Neuronal stem cell (in vitro differentiated cells): ENCODE data around the gene HCN1.

Experiments used
- DNase-seq: peaks from one replicate; pipeline ENCODE4 v3.0.0-alpha.2; 2013; ENCODE audit warnings: low spot score
- H2AFZ ChIP-seq: one replicate; pipeline ENCODE4 v1.6.1; 2013; ENCODE audit warnings: mild to moderate bottlenecking, low read length, inconsistent platforms
- H2AK5ac ChIP-seq: 2 replicates; pipeline ENCODE4 v1.6.1; 2013; ENCODE audit warnings: low read depth, mild to moderate bottlenecking, inconsistent platforms, low read length, moderate library complexity, mixed read lengths
- H2BK120ac ChIP-seq: 2 replicates; pipeline ENCODE4 v1.6.1; 2013; ENCODE audit warnings: low read depth, mild to moderate bottlenecking, inconsistent platforms, low read length, moderate library complexity, mixed read lengths
- H2BK12ac ChIP-seq: one replicate; pipeline ENCODE4 v1.6.1; 2013; ENCODE audit warnings: low read length, inconsistent platforms
- H2BK15ac ChIP-seq: 2 replicates; pipeline ENCODE4 v1.6.1; 2013; ENCODE audit warnings: mild to moderate bottlenecking, low read length, inconsistent platforms, mixed read lengths
- H2BK5ac ChIP-seq: one replicate; pipeline ENCODE4 v1.6.1; 2013; ENCODE audit warnings: inconsistent platforms, mild to moderate bottlenecking, low read length, moderate library complexity
- H3K14ac ChIP-seq: one replicate; pipeline ENCODE4 v1.6.1; 2013; ENCODE audit warnings: low read length, inconsistent platforms
- H3K18ac ChIP-seq: 2 replicates; pipeline ENCODE4 v1.6.1; 2013; ENCODE audit warnings: low read length, inconsistent platforms
- H3K23ac ChIP-seq: 2 replicates; pipeline ENCODE4 v1.6.1; 2013; ENCODE audit warnings: low read depth, mild to moderate bottlenecking, mixed read lengths, low read length, inconsistent platforms; ENCODE audit not compliant: poor library complexity
- H3K27ac ChIP-seq: replicated peaks from 3 replicates; pipeline ENCODE4 v1.5.1; 2013; ENCODE audit warnings: low read length, inconsistent platforms
- H3K27me3 ChIP-seq, 3 experiments: 2 replicates each; pipeline ENCODE4 v1.6.1; 2013; ENCODE audit warnings: low read length in 3 of 3, mild to moderate bottlenecking in 2 of 3, inconsistent platforms in 1 of 3, low read depth in 1 of 3, mixed read lengths in 1 of 3, moderate library complexity in 1 of 3; ENCODE audit not compliant: control insufficient read depth in 3 of 3, insufficient read depth in 3 of 3
- H3K36me3 ChIP-seq, 2 donors: replicated peaks in 1 of 2; 2 replicates each; pipeline ENCODE4 v1.6.1; 2013; ENCODE audit warnings: low read length in 2 of 2; ENCODE audit not compliant: control insufficient read depth in 2 of 2, insufficient read depth in 2 of 2
- H3K4ac ChIP-seq: 2 replicates; pipeline ENCODE4 v1.6.1; 2013; ENCODE audit warnings: inconsistent platforms, mild to moderate bottlenecking, low read length, moderate library complexity
- H3K4me1 ChIP-seq, 2 donors: 1 replicate in 1 of 2; 2 replicates in 1 of 2; pipeline ENCODE4 v1.6.1; 2013; ENCODE audit warnings: low read length in 2 of 2, low read depth in 1 of 2; ENCODE audit not compliant: control insufficient read depth in 2 of 2, insufficient read depth in 1 of 2
- H3K4me2 ChIP-seq: one replicate; pipeline ENCODE4 v1.6.1; 2013; ENCODE audit warnings: mild to moderate bottlenecking, low read length, inconsistent platforms; ENCODE audit not compliant: insufficient read depth, poor library complexity, severe bottlenecking
- H3K4me3 ChIP-seq, 2 donors: 2 replicates each; pipeline ENCODE4 v1.5.1; 2013; ENCODE audit warnings: low read length in 2 of 2, mild to moderate bottlenecking in 2 of 2, inconsistent platforms in 1 of 2, moderate library complexity in 1 of 2
- H3K79me1 ChIP-seq: one replicate; pipeline ENCODE4 v1.6.1; 2013; ENCODE audit warnings: low read depth, mild to moderate bottlenecking, inconsistent platforms, low read length, moderate library complexity
- H3K9ac ChIP-seq: one replicate; pipeline ENCODE4 v1.6.1; 2013; ENCODE audit warnings: mild to moderate bottlenecking, low read depth, low read length, inconsistent platforms; ENCODE audit not compliant: poor library complexity
- H3K9me3 ChIP-seq, 2 donors: replicated peaks in 1 of 2; 2 replicates each; pipeline versions ENCODE3 to v1.6.1; 2013; ENCODE audit warnings: low read length in 2 of 2, mild to moderate bottlenecking in 2 of 2, inconsistent platforms in 1 of 2, low read depth in 1 of 2, mixed read lengths in 1 of 2, moderate library complexity in 1 of 2; ENCODE audit not compliant: control insufficient read depth in 2 of 2, insufficient read depth in 1 of 2
- H4K8ac ChIP-seq: one replicate; pipeline ENCODE4 v1.6.1; 2013; ENCODE audit warnings: low read depth, mild to moderate bottlenecking, inconsistent platforms, low read length, moderate library complexity
- H4K91ac ChIP-seq: one replicate; pipeline ENCODE4 v1.6.1; 2013; ENCODE audit warnings: low read length, low read depth, mild to moderate bottlenecking, inconsistent platforms; ENCODE audit not compliant: poor library complexity
- WGBS, 2 donors: extraction: QIAGEN DNeasy Blood & Tissue Kit; methylation state at CpG; one replicate each; pipeline ENCODE4 v1.1.7; 2013; ENCODE audit warnings: missing lambda C conversion rate in 2 of 2, mixed read lengths in 1 of 2; ENCODE audit not compliant: insufficient read length in 2 of 2, insufficient replicate concordance in 1 of 2; ENCODE audit errors: extremely low coverage in 2 of 2; 5-methylcytosine and 5-hydroxymethylcytosine counted together

The HCN1 gene

GRCh38 chr5:45648744-45649143, 47.4 kb downstream of the HCN1 start:
- H4K91ac ChIP-seq: no peak overlapping the region
- H3K9ac ChIP-seq: no peak overlapping the region
- H3K4me3 ChIP-seq: no peak overlapping the region
- no peaks in the 10 kb centered on the region for H3K27me3 ChIP-seq
- H2BK5ac ChIP-seq: no peak overlapping the region
- no peak overlapping the region for H2AK5ac ChIP-seq
- H2BK15ac ChIP-seq: no peak overlapping the region
- no peaks in the 10 kb centered on the region for H3K36me3 ChIP-seq
- no peaks in the 10 kb centered on the region for H3K79me1 ChIP-seq
- H3K23ac ChIP-seq: no peak overlapping the region
- no peak overlapping the region for H2AFZ ChIP-seq
- H3K9me3 ChIP-seq: no peaks in the 10 kb centered on the region
- H3K4me1 ChIP-seq: no peaks in the 10 kb centered on the region
- WGBS, 2 donors: no CpG with 5 or more reads among the region's 1 CpG
- no peak for DNase-seq
- no peak overlapping the region for H3K27ac ChIP-seq
- no peak overlapping the region for H3K14ac ChIP-seq
- no peak overlapping the region for H3K18ac ChIP-seq
- no peak overlapping the region for H4K8ac ChIP-seq
- H2BK12ac ChIP-seq: no peak overlapping the region
- H3K4me2 ChIP-seq: no peak overlapping the region
- no peak overlapping the region for H2BK120ac ChIP-seq
- H3K4ac ChIP-seq: no peak overlapping the region

- no peaks in the 10 kb centered on the region for H3K27me3 ChIP-seq
- H4K91ac ChIP-seq: no peak overlapping the region
- no peak overlapping the region for H2BK120ac ChIP-seq
- no peak overlapping the region for H3K14ac ChIP-seq
- no peak overlapping the region for H4K8ac ChIP-seq
- no peak overlapping the region for H3K4me2 ChIP-seq
- no peaks in the 10 kb centered on the region for H3K4me1 ChIP-seq
- no peak overlapping the region for H3K4ac ChIP-seq
- no peak overlapping the region for H2BK5ac ChIP-seq
- DNase-seq: no peak
- no peak overlapping the region for H3K27ac ChIP-seq
- H3K4me3 ChIP-seq: no peak overlapping the region
- no peak overlapping the region for H3K23ac ChIP-seq
- H3K9me3 ChIP-seq: no peaks in the 10 kb centered on the region
- H3K36me3 ChIP-seq: no peaks in the 10 kb centered on the region
- no peak overlapping the region for H2AFZ ChIP-seq
- no peak overlapping the region for H3K9ac ChIP-seq
- H3K79me1 ChIP-seq: no peaks in the 10 kb centered on the region
- H2BK15ac ChIP-seq: no peak overlapping the region
- no peak overlapping the region for H2BK12ac ChIP-seq
- no peak overlapping the region for H2AK5ac ChIP-seq
- H3K18ac ChIP-seq: no peak overlapping the region
These were observed 53.1 kb downstream of the HCN1 start for GRCh38 chr5:45643056-45643455.

- H3K4me2 ChIP-seq: no peak overlapping the region
- H3K9me3 ChIP-seq: no peaks in the 10 kb centered on the region
- no peak overlapping the region for H3K27ac ChIP-seq
- H4K91ac ChIP-seq: no peak overlapping the region
- no peak overlapping the region for H3K23ac ChIP-seq
- H3K27me3 ChIP-seq: no peaks in the 10 kb centered on the region
- no peak overlapping the region for H3K4me3 ChIP-seq
- no peak overlapping the region for H2AFZ ChIP-seq
- no peak overlapping the region for H3K18ac ChIP-seq
- H3K14ac ChIP-seq: no peak overlapping the region
- no peak overlapping the region for H2BK15ac ChIP-seq
- no peak overlapping the region for H2AK5ac ChIP-seq
- no peak overlapping the region for H3K9ac ChIP-seq
- no peaks in the 10 kb centered on the region for H3K36me3 ChIP-seq
- no peaks in the 10 kb centered on the region for H3K79me1 ChIP-seq
- DNase-seq: no peak
- H2BK12ac ChIP-seq: no peak overlapping the region
- H3K4me1 ChIP-seq: no peaks in the 10 kb centered on the region
- no peak overlapping the region for H3K4ac ChIP-seq
- H4K8ac ChIP-seq: no peak overlapping the region
- no peak overlapping the region for H2BK120ac ChIP-seq
- no peak overlapping the region for H2BK5ac ChIP-seq
These were observed 53.8 kb downstream of the HCN1 start for GRCh38 chr5:45642370-45642769.

GRCh38 chr5:45639040-45639439, 57.1 kb downstream of the HCN1 start:
- H3K27me3 ChIP-seq: no peaks in the 10 kb centered on the region
- peaks cover 1% of the 10 kb centered on the region for H3K79me1 ChIP-seq
- H3K23ac ChIP-seq: no peak overlapping the region
- no peak overlapping the region for H3K4ac ChIP-seq
- no peak overlapping the region for H2AFZ ChIP-seq
- no peak overlapping the region for H2BK120ac ChIP-seq
- no peak overlapping the region for H4K91ac ChIP-seq
- no peak overlapping the region for H3K4me3 ChIP-seq
- H3K36me3 ChIP-seq: no peaks in the 10 kb centered on the region
- no peak overlapping the region for H4K8ac ChIP-seq
- H3K18ac ChIP-seq: no peak overlapping the region
- no peak overlapping the region for H3K4me2 ChIP-seq
- no peak overlapping the region for H3K14ac ChIP-seq
- H2BK15ac ChIP-seq: no peak overlapping the region
- no peaks in the 10 kb centered on the region for H3K9me3 ChIP-seq
- H2BK12ac ChIP-seq: no peak overlapping the region
- H3K9ac ChIP-seq: no peak overlapping the region
- H3K27ac ChIP-seq: no peak overlapping the region
- WGBS, 2 donors: no CpG with 5 or more reads among the region's 2 CpGs
- no peak overlapping the region for H2AK5ac ChIP-seq
- H2BK5ac ChIP-seq: no peak overlapping the region
- H3K4me1 ChIP-seq: no peaks in the 10 kb centered on the region
- DNase-seq: no peak
